GM19452 (cell line): ENCODE measurements around the gene NBEAL1.
"Not testable (repeated sequence)": the region's sequence is repeated elsewhere in the genome, so short reads cannot be mapped to it uniquely, and the experiment has no call there.

Experiments
- ATAC-seq: cut with Tn5 transposase; IDR thresholded peaks from one replicate; pipeline ENCODE4 v1.9.1; 2021; ENCODE audit not compliant: unreplicated experiment

NBEAL1 gene

GRCh38 chr2:203038586-203038985, 23.9 kb downstream of the NBEAL1 start:
- no peak for ATAC-seq

- not testable (repeated sequence) for ATAC-seq
These were observed 24.5 kb downstream of the NBEAL1 start for GRCh38 chr2:203039211-203039610.

GRCh38 chr2:203040966-203041521, 26.4 kb downstream of the NBEAL1 start:
- ATAC-seq = no peak

DNA sequence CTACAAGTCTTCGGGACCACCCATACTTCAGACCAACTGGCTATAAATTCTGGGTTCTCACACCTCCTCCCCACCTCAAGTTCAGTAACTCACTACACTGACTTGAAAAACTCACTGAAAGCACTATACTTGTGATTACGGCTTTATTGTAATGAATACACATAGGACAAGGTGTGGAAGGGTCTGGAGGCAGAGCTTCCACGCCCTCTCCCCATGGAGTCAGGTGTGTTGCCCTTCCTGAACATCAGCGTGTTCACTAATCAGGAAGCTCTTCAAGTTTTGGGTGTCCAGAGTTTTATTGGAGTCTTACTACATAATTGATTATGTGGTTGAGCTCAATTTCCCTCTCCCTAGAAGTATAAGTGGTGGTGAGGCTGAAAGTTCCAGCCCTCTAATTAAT, 27.5 kb downstream of the NBEAL1 start:
- ATAC-seq = no peak

DNA sequence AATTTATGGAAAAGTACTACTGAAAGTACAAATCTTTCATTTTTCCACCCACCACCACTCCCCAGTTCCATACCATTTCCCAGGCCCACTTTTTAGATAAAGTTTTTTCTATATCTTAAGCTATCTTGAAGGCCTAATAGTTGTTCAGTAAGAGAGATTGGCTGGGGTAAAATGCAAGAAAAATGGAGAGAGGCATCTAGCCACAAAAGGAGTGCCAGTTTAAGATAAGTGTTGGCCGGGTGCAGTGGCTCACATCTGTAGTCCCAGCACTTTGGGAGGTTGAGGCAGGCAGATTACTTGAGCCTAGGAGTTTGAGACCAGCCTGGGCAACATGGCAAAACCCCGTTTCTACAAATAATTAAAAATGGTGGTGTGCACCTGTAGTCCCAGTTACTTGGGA, 28.6 kb downstream of the NBEAL1 start:
- no peak for ATAC-seq

DNA sequence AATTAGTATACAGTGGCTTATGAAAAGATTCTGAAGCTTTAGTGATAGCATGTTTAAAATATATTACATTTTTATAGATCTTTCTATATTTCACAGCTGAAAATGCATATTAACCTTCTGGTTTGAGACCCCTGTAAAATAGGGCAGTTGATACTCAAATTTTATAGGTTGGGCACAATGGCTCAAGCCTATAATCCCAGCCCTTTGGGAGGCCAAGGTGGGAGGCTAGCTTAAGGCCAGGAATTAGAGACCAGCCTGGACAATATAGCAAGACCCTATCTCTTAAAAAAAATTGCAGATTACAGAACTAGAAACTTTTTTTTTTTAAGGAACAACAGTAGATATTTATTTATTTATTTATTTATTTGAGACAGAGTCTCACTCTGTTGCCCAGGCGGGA, 31.2 kb downstream of the NBEAL1 start:
- no peak for ATAC-seq

DNA sequence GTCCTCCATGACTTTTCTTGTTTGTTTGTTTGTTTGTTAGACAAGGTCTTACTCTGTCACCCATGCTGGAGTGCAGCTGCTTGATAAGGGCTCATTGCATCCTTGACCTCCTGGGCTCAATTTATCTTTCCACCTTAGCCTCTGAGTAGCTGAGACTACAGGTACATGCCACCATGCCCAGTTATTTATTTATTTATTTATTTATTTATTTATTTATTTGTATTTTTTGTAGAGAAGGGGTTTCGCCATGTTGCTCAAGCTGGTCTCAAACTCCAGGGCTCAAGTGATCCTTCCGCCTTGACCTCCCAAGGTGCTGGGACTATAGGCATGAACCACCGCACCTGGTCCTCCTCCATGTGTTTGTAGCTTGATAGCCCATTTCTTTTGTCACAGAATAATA, 37.9 kb downstream of the NBEAL1 start:
- ATAC-seq = no peak

- ATAC-seq = no peak
These were observed 45.0 kb downstream of the NBEAL1 start for GRCh38 chr2:203059567-203060240.

- ATAC-seq = no peak
These were observed 46.7 kb downstream of the NBEAL1 start for GRCh38 chr2:203061346-203061745.

DNA sequence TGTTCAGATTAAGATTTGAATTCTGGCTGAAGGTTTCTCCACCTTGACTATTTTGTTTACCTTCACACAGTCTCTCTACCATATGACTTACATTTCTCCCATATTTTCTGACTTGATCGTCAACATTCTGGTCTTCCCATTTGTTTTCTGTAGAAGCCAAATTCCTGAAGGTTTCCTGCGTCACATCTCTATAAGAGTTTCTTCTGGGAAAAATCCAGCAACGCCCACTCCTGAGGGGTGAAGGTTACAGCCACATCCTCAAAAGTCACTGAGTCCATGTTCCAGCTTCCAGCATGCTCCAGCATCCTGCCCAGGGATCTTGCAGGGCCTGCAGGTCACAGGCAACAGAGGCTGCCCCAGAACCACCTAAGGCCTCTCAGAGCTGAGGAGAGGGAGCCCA, 47.5 kb downstream of the NBEAL1 start:
- no peak for ATAC-seq

DNA sequence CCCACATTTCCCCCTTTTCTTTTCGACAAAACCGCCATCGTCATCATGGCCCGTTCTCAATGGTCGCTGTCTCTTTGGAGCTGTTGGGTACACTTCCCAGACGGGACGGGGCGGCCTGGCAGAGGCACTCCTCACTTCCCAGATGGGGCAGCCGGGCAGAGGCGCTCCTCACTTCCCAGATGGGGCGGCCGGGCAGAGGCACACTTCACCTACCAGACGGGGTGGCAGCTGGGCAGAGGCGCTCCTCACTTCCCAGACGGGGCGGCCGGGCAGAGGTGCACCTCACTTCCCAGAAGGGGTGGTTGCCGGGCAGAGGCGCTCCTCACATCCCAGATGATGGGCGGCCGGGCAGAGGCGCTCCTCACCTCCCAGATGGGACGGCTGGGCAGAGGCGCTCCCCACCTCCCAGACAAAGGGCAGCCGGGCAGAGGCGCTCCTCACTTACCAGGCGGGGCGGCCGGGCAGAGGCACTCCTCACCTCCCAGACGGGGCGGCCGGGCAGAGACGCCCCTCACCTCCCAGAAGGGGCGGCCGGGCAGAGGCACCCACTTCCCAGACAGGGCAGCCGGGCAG, 51.9 kb downstream of the NBEAL1 start:
- not testable (repeated sequence) for ATAC-seq

DNA sequence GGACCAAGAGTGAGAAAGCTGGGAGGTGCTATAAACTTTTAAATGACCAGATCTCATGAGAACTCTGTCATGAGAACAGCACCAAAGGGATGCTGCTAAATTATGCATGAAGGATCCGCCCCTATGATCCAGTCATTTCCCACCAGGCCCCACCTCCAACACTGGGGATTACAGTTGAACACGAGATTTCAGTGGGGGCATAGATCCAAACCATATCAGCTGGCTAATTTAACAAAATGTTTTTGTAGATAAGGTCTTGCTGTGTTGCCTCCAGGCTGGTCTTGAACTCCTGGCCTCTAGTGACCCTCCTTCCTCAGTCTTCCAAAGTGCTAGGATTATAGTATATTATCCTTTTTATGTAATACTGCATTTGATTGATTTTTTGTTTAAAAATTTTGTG, 56.0 kb downstream of the NBEAL1 start:
- ATAC-seq = no peak

DNA sequence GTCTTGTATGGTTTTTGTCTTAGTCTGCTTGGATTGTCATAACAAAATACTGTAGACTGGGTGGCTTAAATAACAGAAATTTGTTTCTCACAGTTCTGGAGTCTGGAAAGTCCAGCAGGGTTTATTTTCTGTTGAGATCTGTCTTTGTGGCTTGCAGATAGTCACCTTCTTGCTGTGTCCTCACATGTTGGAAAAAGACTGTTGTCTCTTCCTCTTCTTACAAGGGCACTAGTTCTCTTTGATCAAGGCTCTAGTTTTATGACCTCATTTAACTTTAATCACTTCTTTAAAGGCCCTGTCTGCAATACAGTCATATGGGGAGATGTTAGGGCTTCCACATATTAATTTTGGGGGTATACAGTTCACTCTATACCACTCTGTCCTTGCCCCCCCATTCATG, 56.5 kb downstream of the NBEAL1 start:
- no peak for ATAC-seq

DNA sequence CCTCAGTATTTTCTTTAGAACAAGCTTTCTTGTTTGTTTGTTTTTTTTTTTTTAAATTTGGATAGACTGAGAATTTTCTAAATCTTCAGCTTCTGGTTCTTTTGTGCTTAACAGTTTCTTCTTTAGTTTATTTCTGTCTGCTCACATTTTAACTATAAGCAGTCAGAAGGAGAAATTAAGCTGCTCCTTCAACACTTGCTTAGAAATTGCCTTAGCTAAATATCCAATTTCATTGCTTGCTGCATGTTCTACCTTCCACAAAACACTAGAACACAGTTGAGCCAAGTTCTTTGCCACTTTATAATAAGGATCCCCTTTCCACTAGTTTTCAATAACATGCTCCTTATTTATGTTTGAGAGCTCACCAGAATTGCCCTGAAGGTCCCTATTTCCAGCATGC, 57.7 kb downstream of the NBEAL1 start:
- ATAC-seq = no peak

GRCh38 chr2:203077451-203077850, 62.8 kb downstream of the NBEAL1 start:
- no peak for ATAC-seq

DNA sequence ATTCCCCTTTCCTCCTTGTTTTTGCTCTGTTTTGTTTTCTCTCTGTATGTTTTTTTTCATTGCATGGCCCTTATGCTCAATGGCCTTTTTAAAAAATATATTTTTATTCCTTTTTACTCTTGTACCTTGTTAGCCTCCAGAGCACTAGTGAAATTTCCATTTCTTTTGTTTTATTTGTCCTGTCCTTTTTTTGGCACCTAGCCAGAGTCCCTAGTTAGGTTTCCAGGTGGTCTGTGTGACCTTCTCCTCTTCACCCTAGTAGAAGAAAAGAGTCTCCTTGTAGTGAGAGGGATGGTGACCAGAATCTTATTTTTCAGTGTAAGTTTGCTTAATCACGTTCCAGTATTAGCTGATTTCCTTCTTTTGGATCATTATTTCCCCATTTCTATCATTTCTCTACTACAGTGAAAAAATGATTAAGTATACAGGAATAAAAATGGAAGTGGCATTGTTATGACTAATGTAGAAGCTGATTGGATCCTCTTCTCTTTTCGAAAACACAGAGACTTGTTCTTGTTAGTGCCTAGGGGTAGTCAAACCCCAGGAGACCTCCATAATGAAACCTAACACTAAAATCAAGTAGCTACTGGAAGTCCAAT, 65.9 kb downstream of the NBEAL1 start:
- no peak for ATAC-seq

DNA sequence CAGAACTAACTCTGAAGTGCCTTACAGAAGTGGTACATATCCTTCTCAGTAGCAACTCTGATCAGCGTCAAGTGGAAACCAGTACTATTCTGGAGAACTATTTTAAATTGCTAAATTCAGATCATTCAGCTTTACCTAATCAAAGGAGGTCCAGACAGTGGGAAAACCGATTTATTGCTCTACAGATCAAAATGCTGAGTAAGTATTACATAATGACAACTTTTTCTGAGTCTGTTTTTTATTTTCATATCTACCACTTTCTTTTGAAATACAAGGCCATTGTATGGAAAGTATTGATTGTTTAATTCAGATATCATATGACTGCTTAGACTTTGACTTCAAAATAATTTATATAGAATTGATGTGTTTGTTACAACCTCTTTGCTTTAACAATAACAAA, 68.7 kb downstream of the NBEAL1 start:
- no peak for ATAC-seq

DNA sequence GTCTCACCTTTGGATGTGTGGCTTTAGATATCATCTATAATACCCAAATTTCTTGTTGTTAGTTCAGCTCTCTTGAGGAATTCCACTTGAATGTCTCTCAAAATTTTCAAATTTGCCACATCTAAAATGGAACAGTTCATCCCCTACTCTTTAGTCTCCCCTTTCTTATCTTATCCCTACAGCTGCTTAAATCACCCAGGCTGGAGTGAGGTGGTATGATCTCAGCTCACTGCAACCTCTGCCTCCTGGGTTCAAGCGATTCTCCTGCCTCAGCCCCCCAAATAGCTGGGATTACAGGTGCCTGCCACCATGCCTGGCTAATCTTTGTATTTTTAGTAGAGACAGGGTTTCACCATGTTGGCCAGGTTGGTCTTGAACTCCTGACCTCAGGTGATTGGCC, 71.7 kb downstream of the NBEAL1 start:
- ATAC-seq = not testable (repeated sequence)

DNA sequence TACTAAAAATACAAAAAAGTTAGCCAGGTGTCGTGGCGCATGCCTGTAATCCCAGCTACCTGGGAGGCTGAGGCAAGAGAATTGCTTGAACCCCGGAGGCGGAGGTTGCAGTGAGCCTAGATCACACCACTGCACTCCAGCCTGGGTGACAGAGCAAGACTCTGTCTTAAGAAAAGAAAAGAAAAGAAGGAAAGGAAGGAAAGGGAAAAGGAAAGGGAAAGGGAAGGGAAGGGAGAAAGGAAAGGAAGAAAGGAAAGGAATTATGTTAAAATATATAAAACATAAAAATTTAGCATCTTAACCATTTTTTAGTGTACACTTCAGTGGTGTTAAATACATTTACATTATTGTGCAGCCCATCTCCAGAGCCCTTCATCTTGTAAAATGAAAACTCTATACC, 76.0 kb downstream of the NBEAL1 start:
- not testable (repeated sequence) for ATAC-seq

DNA sequence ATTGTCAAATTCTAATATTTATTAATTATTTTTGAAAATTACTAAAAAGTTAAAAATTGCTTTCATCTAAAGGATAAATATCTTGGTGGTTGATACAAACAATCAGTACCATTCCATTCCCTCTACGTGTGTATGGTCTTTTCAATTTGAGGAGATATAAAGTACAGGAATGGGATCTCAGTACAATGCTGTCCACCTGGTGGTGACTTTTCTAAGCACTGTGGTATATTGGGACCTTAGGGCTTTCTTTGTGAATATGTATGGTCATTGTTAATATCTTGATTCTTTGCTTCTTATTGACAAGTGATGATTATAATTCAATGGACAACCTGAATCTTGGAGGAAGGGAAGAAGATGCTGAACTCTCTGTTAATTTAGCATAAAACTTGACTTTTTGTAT, 83.1 kb downstream of the NBEAL1 start:
- no peak for ATAC-seq

DNA sequence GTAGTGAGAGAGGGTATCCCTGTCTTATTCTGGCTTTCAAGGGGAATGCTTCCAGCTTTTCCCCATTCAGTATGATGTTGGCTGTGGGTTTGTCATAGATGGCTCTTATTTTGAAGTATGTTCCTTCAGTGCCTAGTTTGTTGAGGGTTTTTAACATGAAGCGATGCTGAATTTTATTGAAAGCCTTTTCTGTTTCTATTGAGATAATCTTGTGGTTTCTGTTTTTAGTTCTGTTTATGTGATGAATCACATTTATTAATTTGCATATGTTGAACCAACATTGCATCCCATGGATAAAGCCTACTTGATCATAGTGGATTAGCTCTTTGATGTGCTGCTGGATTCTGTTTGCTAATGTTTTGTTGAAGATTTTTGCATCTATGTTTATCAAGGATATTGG, 87.7 kb downstream of the NBEAL1 start:
- not testable (repeated sequence) for ATAC-seq

DNA sequence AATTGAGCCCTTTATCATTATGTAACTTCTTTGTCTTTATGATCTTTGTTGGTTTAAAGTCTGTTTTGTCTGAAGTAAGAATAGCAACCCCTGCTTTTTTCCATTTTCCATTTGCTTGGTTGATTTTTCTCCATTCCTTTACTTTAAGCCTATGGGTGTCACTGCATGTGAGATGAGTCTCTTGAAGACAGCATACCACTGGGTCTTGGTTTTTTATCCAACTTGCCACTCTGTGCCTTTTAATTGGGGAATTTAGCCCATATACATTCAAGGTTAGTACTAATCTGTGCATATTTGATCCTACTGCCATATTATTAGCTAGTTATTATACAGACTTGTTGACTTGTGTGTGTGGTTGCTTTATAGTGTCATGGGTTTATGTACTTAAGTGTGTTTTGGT, 89.6 kb downstream of the NBEAL1 start:
- ATAC-seq = no peak
